NCI-H2227 treated with DMSO at 0.1 percent for 48 hours (cell line): ENCODE measurements around the gene ETS1.

Source experiments
- DNase-seq: peaks from one replicate; lab custom pipeline; 2025; lab: John Stamatoyannopoulos, UW

Gene ETS1

GRCh38 chr11:128517451-128518230 lies 69.7 kb downstream of the ETS1 start:
- DNase-seq: no peak

- DNase-seq: no peak
Observed at GRCh38 chr11:128516886-128517285, 70.5 kb downstream of the ETS1 start.

- DNase-seq: no peak
Observed at GRCh38 chr11:128515826-128516778, 71.3 kb downstream of the ETS1 start.

DNA sequence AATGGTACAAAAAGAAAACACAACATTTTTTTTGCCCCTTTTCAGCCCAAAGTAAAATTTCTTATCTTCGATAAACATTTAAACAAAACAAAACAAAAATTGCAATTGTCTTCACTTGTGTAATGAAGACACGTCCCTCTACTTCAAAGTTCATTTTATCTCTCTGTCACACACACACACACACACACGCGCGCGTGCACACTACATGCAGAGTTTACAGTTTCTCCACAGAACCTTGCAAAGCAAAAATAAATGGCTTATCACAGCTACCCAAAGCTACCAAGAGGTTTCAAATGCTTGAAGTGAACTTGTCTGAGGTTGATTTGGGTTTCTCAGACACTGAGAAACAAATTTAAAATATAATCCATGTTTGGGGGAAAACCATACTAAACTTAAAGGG lies 72.3 kb downstream of the ETS1 start:
- DNase-seq: no peak

DNA sequence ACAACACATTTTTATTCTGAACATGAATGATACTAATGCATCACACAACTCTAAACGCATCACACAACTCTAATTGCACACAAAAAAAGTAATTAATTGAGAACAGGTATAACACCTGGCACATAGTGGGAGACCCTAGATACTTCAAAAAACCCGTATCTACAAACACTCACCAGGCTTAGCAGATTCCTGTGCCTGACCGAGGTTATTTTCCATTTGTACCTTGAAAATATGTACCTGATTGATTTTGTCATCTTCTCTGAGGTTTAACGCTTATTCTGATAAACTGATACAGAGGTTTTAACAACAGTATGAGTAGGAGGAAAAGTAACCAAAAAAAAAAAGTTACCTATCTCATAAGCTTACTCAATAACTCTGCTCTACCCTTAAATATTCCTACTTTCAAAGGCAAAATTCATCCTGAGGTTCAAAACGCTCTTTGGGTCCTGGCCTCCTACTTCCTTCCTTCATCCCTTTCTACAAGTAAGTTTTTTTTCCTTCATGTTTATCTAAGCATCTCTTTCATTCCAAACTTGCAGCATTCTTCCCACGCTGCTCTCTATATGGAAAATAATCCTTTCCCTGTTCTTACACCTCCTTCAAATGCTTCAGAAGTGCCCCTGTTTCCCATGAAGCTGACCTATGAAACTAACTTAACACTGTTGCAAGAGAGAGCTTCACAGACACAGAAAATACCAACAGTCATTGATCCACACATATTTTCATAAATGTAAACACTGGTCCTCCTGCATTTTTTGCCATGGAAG lies 73.3 kb downstream of the ETS1 start:
- DNase-seq: no peak

DNA sequence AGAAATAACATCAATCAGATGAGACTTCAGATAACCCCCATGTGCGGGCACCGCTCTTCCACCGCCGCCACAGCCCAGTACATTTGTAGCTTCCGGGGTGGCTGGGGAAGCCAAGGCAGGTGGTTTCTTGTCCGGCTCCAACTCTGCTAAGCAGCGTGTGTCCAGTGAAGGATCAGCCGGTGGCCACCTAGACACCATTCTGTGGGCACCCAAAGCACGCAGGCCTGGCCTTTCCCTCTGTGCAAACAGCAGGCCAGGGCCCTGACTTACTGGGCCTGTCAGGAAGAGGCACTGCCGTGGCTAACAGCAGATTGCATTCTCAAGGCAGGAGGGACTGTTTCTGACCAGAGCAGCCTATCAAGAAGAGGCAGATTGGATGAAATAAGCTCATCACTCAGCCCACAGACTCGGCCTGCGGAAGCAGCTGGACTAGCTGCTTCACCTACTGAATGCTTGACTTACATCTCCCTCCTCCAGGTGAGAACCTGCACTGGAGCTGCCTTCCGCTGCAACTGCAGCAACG lies 74.8 kb downstream of the ETS1 start:
- no peak for DNase-seq

GRCh38 chr11:128511712-128512111 lies 75.6 kb downstream of the ETS1 start:
- DNase-seq: no peak

DNA sequence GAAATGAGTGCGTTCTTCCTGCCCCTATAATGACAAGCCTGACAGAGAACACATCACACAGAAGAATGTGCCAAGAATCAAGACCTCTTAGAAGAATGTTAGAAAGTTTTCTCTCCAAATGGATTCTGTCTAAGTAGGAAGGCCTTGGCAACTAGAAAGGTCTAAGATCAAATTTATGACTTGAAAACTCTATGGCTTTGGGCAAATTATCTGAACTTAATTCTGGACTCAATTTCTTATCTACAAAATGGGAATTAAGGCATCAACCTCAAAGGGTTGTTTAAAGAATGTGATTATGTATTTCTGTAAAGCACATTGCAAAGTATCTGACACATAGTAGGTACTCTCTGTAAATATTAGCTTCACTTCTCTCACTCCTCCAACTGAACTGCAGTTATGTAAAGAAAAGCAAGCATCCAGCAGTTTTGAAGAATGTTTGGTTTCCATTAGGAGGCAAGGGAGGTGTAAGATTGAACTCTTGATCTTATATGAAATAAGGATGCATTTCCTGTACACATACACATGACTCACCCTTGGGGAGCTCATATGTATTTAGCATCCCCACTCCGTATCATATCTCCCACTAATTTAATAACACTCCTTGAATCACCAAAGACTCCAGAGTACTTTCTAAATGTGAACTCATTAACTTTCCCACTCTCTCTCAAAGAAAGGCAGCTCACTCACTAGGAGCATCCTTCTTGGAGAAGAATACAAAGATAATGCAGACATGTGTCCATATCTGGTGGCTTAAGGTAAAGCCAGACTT lies 77.6 kb downstream of the ETS1 start:
- no peak for DNase-seq

- DNase-seq: no peak
Observed at GRCh38 chr11:128508770-128509510, 78.4 kb downstream of the ETS1 start.

GRCh38 chr11:128507936-128508335 lies 79.4 kb downstream of the ETS1 start:
- DNase-seq: no peak

DNA sequence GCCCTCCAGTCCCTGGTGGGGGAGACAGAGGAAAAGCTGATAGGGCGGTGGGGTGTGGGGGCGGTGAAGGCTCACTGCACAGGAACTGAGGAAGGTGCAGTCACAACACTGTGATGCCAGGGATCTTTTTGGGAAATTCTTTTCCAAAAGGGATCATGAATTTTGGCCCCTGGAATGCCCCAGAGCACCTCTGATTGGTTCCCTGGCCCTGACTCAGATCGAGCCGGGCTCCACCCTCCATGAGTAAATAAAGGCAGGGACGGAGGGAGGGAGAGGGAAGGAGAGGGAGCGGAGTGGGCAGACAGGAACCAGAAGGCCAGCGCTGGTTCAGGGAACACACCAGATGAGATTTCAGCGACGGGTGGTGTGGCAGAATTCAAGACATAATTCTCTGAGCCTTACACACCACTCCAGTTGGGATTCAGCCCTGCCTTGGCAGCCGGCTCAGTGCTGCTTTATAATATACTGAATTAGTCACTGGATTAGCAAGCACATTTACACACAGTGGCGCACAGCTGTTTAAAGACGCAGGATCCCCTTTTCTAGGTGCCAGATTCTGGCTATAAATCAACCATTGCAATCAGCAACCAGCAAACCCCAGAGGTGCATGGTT lies 80.3 kb downstream of the ETS1 start:
- DNase-seq: no peak

DNA sequence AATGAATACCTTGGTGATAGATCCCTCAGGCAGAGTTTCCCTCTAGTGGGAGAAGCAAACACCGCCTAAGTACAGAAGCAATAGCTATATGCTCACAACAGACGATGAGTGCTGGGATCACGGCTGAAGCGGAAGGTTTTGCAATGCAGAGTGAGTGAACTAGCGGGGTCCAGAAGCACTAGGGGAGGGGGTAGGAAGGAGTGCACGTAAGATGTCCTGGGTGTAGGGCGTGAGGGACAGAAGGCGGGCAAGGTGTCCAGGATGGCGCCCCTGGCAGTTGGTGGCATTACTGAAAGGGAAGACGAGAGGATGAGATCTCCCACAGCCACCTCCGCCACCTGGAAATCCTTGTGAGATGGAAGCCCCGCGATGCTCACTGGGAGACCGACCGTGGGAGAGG lies 81.0 kb downstream of the ETS1 start:
- DNase-seq: no peak

DNA sequence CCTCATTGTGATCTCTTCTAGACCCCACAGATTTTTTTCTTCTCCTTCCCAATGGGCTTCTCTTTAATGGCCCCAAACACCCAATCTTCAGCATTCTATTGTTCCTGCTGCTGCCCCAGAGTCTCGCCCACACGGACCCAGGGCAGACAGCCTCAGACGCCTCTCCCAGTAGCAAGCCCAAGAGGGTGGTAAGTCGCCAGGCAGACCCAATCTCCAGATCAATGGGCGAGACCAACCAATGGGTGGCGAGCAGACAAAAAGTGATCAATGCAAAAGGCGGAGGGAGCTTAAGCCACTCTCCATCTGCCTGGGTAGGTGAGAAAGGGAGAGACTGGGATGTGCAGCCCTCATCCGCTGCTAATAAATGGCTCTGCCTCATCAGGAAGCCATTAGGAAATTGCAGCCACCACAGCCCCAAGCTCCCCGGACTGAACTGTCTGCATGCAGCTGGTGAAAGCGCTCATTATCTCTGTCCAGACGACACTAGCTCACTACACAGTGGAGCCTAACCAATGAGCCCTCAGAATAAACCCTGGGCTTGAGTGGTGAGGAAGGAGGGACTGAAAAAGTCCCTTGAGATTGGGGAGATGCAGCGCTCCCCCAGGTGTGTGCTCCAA lies 81.8 kb downstream of the ETS1 start:
- DNase-seq: no peak

- DNase-seq: no peak
Observed at GRCh38 chr11:128504486-128504885, 82.9 kb downstream of the ETS1 start.

GRCh38 chr11:128503245-128503991 lies 83.9 kb downstream of the ETS1 start:
- DNase-seq: no peak

DNA sequence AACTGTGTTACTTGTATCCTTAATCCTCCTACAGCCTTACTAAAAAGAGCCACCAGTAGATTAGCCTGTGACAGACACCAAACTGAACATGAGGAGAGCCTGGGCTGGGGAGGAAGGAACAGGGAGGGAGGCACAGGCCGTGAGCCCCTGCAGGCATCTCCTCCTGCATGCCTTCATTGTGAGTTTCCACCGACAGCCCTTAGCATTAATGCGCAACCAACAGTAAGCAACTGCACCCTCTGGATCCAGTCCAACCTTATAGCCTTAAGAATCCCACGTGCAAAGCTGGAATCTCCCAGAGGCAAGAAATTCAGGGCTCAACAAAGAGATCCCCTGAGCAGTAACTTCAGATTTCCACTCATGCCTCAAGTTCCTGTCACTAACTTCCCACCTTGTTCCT lies 84.6 kb downstream of the ETS1 start:
- no peak for DNase-seq

GRCh38 chr11:128501632-128502549 lies 85.5 kb downstream of the ETS1 start:
- DNase-seq: no peak

DNA sequence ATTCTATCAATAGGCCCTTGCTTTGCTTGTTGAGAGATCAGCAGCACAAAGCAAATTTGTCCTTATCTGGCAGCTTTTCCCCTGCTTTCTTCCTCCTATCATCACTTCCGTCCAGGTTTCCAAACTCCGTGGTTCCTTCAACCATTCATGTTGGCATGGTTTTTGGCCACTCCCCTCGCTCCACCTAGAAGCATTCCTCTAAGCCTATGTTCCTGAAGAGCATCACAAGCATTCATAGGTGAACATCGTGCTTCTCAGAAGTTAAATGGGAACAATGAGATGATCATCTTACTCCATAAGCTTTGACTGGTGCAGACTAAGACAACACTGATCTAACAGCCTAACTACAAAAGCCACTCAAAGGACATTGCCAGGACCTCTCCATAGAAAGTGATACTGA lies 86.3 kb downstream of the ETS1 start:
- DNase-seq: no peak
